HL-60 (cell line): Measurements from ENCODE around the gene PIEZO1.

Source experiments
- DNase-seq, 2 experiments: peaks; one replicate each; pipeline ENCODE4 v3.0.0-alpha.2; 2010 to 2020; ENCODE audit warnings: low read depth in 1 of 2, low spot score in 1 of 2
- H3K27ac ChIP-seq: fragments of 250-450 bp; sonication (Bioruptor Pico); replicated peaks from 2 replicates; pipeline ENCODE4 v1.5.1; 2020; ENCODE audit warnings: mild to moderate bottlenecking, moderate library complexity
- H3K27me3 ChIP-seq: fragments of 250-450 bp; sonication (Bioruptor Pico); 2 replicates; pipeline ENCODE4 v1.5.1; 2021; ENCODE audit warnings: mild to moderate bottlenecking, moderate library complexity; ENCODE audit not compliant: insufficient read depth, poor library complexity, severe bottlenecking
- H3K4me3 ChIP-seq: replicated peaks from 2 replicates; pipeline ENCODE4 v1.5.1; 2011; ENCODE audit warnings: mild to moderate bottlenecking, control low read depth, low read length; ENCODE audit not compliant: insufficient read depth
- GABPA ChIP-seq: IDR thresholded peaks from 2 replicates; pipeline ENCODE4 v1.6.1; 2012; ENCODE audit warnings: low read depth
- POLR2AphosphoS5 ChIP-seq: IDR thresholded peaks from 2 replicates; pipeline ENCODE4 v1.6.1; 2012; ENCODE audit warnings: low read depth
- REST ChIP-seq: IDR thresholded peaks from 2 replicates; pipeline ENCODE4 v1.6.1; 2012; ENCODE audit warnings: low read depth; ENCODE audit not compliant: insufficient replicate concordance
- SPI1 ChIP-seq: IDR thresholded peaks from 2 replicates; pipeline ENCODE4 v1.6.1; 2012; ENCODE audit warnings: low read depth, mild to moderate bottlenecking, borderline replicate concordance
- TF ChIP-seq, protein P1 (sequence below): IDR thresholded peaks from one replicate; pipeline ENCODE4 v1.5.1; 2011; ENCODE audit warnings: low read length, control low read depth, inconsistent platforms; ENCODE audit not compliant: insufficient read depth

The PIEZO1 gene

GRCh38 chr16:88762941-88763340 lies 22.1 kb downstream of the PIEZO1 start:
- Histone ChIP-seq H3K27ac (no peak overlapping the region), H3K4me3 (no peak overlapping the region), H3K27me3 (no peaks in the 10 kb centered on the region)
- DNase-seq: no peak
- TF ChIP-seq POLR2AphosphoS5 (no peak), REST (no peak), GABPA (no peak)
- TF ChIP-seq, protein P1, sequence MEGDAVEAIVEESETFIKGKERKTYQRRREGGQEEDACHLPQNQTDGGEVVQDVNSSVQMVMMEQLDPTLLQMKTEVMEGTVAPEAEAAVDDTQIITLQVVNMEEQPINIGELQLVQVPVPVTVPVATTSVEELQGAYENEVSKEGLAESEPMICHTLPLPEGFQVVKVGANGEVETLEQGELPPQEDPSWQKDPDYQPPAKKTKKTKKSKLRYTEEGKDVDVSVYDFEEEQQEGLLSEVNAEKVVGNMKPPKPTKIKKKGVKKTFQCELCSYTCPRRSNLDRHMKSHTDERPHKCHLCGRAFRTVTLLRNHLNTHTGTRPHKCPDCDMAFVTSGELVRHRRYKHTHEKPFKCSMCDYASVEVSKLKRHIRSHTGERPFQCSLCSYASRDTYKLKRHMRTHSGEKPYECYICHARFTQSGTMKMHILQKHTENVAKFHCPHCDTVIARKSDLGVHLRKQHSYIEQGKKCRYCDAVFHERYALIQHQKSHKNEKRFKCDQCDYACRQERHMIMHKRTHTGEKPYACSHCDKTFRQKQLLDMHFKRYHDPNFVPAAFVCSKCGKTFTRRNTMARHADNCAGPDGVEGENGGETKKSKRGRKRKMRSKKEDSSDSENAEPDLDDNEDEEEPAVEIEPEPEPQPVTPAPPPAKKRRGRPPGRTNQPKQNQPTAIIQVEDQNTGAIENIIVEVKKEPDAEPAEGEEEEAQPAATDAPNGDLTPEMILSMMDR: no peak

DNA sequence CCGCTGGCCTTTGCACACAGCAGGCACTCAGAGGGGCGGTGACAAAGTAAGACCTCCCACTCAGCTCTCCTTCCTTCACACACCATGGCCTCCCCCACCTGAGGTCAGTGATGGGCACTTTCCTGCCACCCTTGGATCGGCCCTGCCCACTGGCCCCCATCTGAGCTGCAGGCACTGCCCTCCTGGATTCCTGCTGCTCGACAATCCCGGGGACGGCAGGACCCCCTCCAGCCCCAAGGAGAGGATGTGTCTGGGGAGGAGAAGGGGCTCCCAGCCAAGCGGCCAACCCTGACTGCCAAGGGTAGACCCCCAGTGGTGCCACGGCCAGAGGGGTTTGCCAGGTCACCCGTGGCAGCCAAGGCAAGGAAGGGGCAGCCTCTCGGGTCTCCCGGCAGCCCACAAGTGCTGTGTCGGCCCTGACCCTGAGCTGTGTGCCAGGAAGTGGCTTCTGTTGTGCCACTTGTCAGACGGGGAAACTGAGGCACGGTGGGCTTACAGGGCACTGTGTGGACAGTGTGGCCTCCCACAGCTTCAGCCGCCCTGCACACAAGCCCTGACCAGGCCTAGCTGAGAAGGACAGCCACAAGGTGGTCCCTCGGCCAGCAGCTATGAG lies 22.7 kb downstream of the PIEZO1 start:
- Histone ChIP-seq H3K27ac (no peak overlapping the region), H3K27me3 (no peaks in the 10 kb centered on the region), H3K4me3 (no peak overlapping the region)
- TF ChIP-seq SPI1: no peak
- no peak for TF ChIP-seq POLR2AphosphoS5
- no peak for TF ChIP-seq REST
- TF ChIP-seq, protein P1: no peak
- TF ChIP-seq GABPA: no peak
- no peak for DNase-seq

GRCh38 chr16:88761830-88762229 lies 23.2 kb downstream of the PIEZO1 start:
- Histone ChIP-seq H3K4me3 (no peak overlapping the region), H3K27ac (no peak overlapping the region), H3K27me3 (no peaks in the 10 kb centered on the region)
- TF ChIP-seq SPI1 (no peak), POLR2AphosphoS5 (no peak), GABPA (no peak), REST (no peak)
- TF ChIP-seq, protein P1: no peak
- DNase-seq: no peak
